K562 (cell line): ENCODE data around the gene NRM. TPM values are rescaled to one million over a fixed set of nuclear protein-coding genes. Genes with fewer than 3 reads are reported as not detected.

ENCODE experiments used
- ATAC-seq: fragments of 200-7000 bp; cut with Tn5 transposase; 3 replicates; pipeline ENCODE4 v1.9.1; 2020; ENCODE audit warnings: moderate library complexity
- BruUV-seq: library from RNA; stranded (reverse); fragments of 400-500 nt; replicated peaks from 2 replicates; lab custom pipeline; 2021; lab: Mats Ljungman, UMichigan
- CTCF ChIA-PET: fragments of 300-600 bp; formaldehyde crosslinking; extraction: SDS; loops from one replicate; lab custom pipeline; 2021; ENCODE audit warnings: low intra/inter-chr PET ratio; lab: Yijun Ruan, JAX
- POLR2A ChIA-PET: fragments of 300-600, 350-650 bp; sonication (Branson Sonifier 250); formaldehyde crosslinking; extraction: SDS; loops from one replicate; lab custom pipeline; 2021; ENCODE audit warnings: antibody characterized with exemption, inconsistent platforms; lab: Yijun Ruan, JAX
- DNase-seq, 4 experiments: peaks; one replicate each; pipeline versions ENCODE4 v3.0.0 to v3.0.0-alpha.2; 2011 to 2018; ENCODE audit warnings: low spot score in 3 of 4, mixed read lengths in 3 of 4; ENCODE audit errors: extremely low read depth in 1 of 4
- FAIRE-seq: peaks from 2 replicates; lab custom pipeline; 2011; peaks lifted over from hg19 to GRCh38; lab: Jason Lieb, UNC
- H2AFZ ChIP-seq: 2 replicates; pipeline ENCODE4 v1.6.0; 2011; ENCODE audit warnings: low read depth, low read length, control low read depth, inconsistent platforms
- H3K27ac ChIP-seq: fragments of 200-600 bp; 3 replicates; pipeline ENCODE4 v1.8.0; 2011; ENCODE audit warnings: low read depth, mild to moderate bottlenecking, control low read depth, inconsistent platforms, low read length, moderate library complexity, mixed read lengths; ENCODE audit errors: extremely low read depth
- H3K27me3 ChIP-seq, 2 experiments: fragments of 300-600 bp in 1 of 2; 2 replicates in 1 of 2; 3 replicates in 1 of 2; pipeline versions ENCODE4 v1.6.0 to v1.8.0; 2011; ENCODE audit warnings: inconsistent platforms in 2 of 2, low read length in 2 of 2, mild to moderate bottlenecking in 1 of 2, mixed read lengths in 1 of 2, moderate library complexity in 1 of 2; ENCODE audit not compliant: control insufficient read depth in 2 of 2, insufficient read depth in 2 of 2
- H3K36me3 ChIP-seq: fragments of 300-600 bp; 3 replicates; pipeline ENCODE4 v1.8.0; 2011; ENCODE audit warnings: mild to moderate bottlenecking, low read length, inconsistent platforms; ENCODE audit not compliant: control insufficient read depth, insufficient read depth
- H3K4me1 ChIP-seq, 2 experiments: fragments of 200-600 bp in 1 of 2; replicated peaks in 1 of 2; 2 replicates in 1 of 2; 3 replicates in 1 of 2; pipeline versions ENCODE4 v1.5.1 to v1.8.0; 2011; ENCODE audit warnings: inconsistent platforms in 2 of 2, low read length in 2 of 2, mild to moderate bottlenecking in 1 of 2, mixed read lengths in 1 of 2, moderate library complexity in 1 of 2; ENCODE audit not compliant: control insufficient read depth in 2 of 2, insufficient read depth in 2 of 2
- H3K4me2 ChIP-seq: 2 replicates; pipeline ENCODE4 v1.6.1; 2011; ENCODE audit warnings: low read length, control low read depth, inconsistent platforms, mixed read lengths; ENCODE audit not compliant: insufficient read depth
- H3K4me3 ChIP-seq: fragments of 200-600 bp; sonication (generic), shearing (Covaris generic); 2 replicates; pipeline ENCODE4 v1.5.1; 2016; ENCODE audit warnings: control low read depth, inconsistent platforms
- H3K79me2 ChIP-seq: fragments of 200-600 bp; 3 replicates; pipeline ENCODE4 v1.8.0; 2011; ENCODE audit warnings: low read length, inconsistent platforms; ENCODE audit not compliant: control insufficient read depth, insufficient read depth
- H3K9ac ChIP-seq, 2 experiments: 2 replicates each; pipeline versions ENCODE4 v1.6.0 to v1.6.1; 2011; ENCODE audit warnings: low read depth in 2 of 2, low read length in 2 of 2, control low read depth in 1 of 2, inconsistent platforms in 1 of 2, mild to moderate bottlenecking in 1 of 2, mixed read lengths in 1 of 2; ENCODE audit not compliant: insufficient read depth in 1 of 2
- H3K9me1 ChIP-seq: one replicate; pipeline ENCODE4 v1.6.0; 2011; ENCODE audit warnings: inconsistent platforms, mild to moderate bottlenecking, low read length, moderate library complexity; ENCODE audit not compliant: control insufficient read depth, insufficient read depth
- H3K9me3 ChIP-seq: replicated peaks from 2 replicates; pipeline ENCODE4 v1.5.1; 2011; ENCODE audit warnings: low read depth, low read length, inconsistent platforms; ENCODE audit not compliant: control insufficient read depth, insufficient read depth
- H4K20me1 ChIP-seq: replicated peaks from 2 replicates; pipeline ENCODE4 v1.6.1; 2011; ENCODE audit warnings: low read length, inconsistent platforms, mixed read lengths; ENCODE audit not compliant: control insufficient read depth, insufficient read depth
- ARID2 ChIP-seq: fragments of 450-650 bp; IDR thresholded peaks from 2 replicates; pipeline ENCODE4 v1.6.1; 2017; ENCODE audit warnings: antibody characterized with exemption, mild to moderate bottlenecking
- BMI1 ChIP-seq: fragments of 150-350 bp; IDR thresholded peaks from 2 replicates; pipeline ENCODE4 v1.6.1; 2014; ENCODE audit warnings: low read length
- CHCHD3 ChIP-seq: fragments of 250-450 bp; sonication (Bioruptor Pico); IDR thresholded peaks from 2 replicates; pipeline ENCODE4 v2.1.2; 2022; ENCODE audit warnings: mild to moderate bottlenecking
- CHD2 ChIP-seq: IDR thresholded peaks from 2 replicates; pipeline ENCODE4 v1.6.1; 2011; ENCODE audit warnings: low read depth, low read length
- ETV5 ChIP-seq: sonication (generic); formaldehyde crosslinking; IDR thresholded peaks from 2 replicates; pipeline ENCODE4 v1.4.0; 2020; ENCODE audit warnings: low read depth, mild to moderate bottlenecking, missing genetic modification reagents
- MCM5 ChIP-seq: fragments of 450-650 bp; IDR thresholded peaks from 2 replicates; pipeline ENCODE4 v1.6.1; 2016; ENCODE audit warnings: low read depth
- NFIX ChIP-seq: fragments of 250-450 bp; sonication (Bioruptor Pico); IDR thresholded peaks from 2 replicates; pipeline ENCODE4 v1.4.0; 2020; ENCODE audit warnings: low read depth, mild to moderate bottlenecking, moderate library complexity
- NR2F6 ChIP-seq: fragments of 450-650 bp; formaldehyde crosslinking; IDR thresholded peaks from 2 replicates; pipeline ENCODE4 v1.4.0; 2020; ENCODE audit warnings: mild to moderate bottlenecking
- PTRF ChIP-seq: fragments of 450-650 bp; IDR thresholded peaks from 2 replicates; pipeline ENCODE4 v1.6.1; 2016; ENCODE audit warnings: mild to moderate bottlenecking, missing genetic modification characterization, missing compliant biosample characterization
- RBM17 ChIP-seq: fragments of 200-400 bp; formaldehyde crosslinking; IDR thresholded peaks from 2 replicates; pipeline ENCODE4 v1.6.1; 2017; ENCODE audit warnings: low read depth, mild to moderate bottlenecking, low read length, borderline replicate concordance
- ZNF124 ChIP-seq: sonication (generic); formaldehyde crosslinking; IDR thresholded peaks from 2 replicates; pipeline ENCODE4 v1.8.1; 2022; ENCODE audit warnings: missing genetic modification reagents
- ZNF140 ChIP-seq: fragments of 250-450 bp; sonication (Bioruptor Pico); IDR thresholded peaks from 2 replicates; pipeline ENCODE4 v1.8.0; 2021; ENCODE audit warnings: moderate library complexity, mild to moderate bottlenecking, inconsistent platforms
- ZNF707 ChIP-seq: fragments of 250-450 bp; sonication (Bioruptor Pico); conservative IDR thresholded peaks from 2 replicates; pipeline ENCODE4 v1.8.0; 2022; ENCODE audit warnings: inconsistent platforms, mild to moderate bottlenecking, moderate library complexity
- ZNF77 ChIP-seq: fragments of 250-450 bp; sonication (Bioruptor Pico); IDR thresholded peaks from 2 replicates; pipeline ENCODE4 v1.5.0; 2020
- WGBS: fragments of 100-300 bp; shearing (Covaris generic); methylation state at CpG from one replicate; pipeline ENCODE4 v1.1.6; 2016; ENCODE audit warnings: low coverage, mixed read lengths; ENCODE audit not compliant: insufficient coverage; ENCODE audit errors: missing lambda C conversion rate; 5-methylcytosine and 5-hydroxymethylcytosine counted together
- in situ Hi-C: fragments of 300-500 bp; cut with MboI; formaldehyde crosslinking; loops from 4 replicates; pipeline ENCODE4 v1.15.0; 2018; ENCODE audit warnings: inconsistent platforms, mixed read lengths
- intact Hi-C: fragments of 100-400 bp; cut with micrococcal nuclease; formaldehyde crosslinking; loops from 2 replicates; pipeline ENCODE4 v1.14.2; 2022
- polyA plus RNA-seq, 8 experiments: library from polyadenylated mRNA; depleted of rRNA in 4 of 8; stranded (reverse) in 5 of 8; unstranded in 3 of 8; fragments of >200 nt; fragmentation: Nextera tagmentation in 2 of 8; fragmentation: Illumina TruSeq in 1 of 8; extraction: Ambion mirVana in 2 of 8; extraction: Trizol in 1 of 8; gene quantifications; 2 replicates each; pipeline versions ENCODE4 v1.2.1 to v1.2.3, GENCODE V29; 2011 to 2014; ENCODE audit warnings: inconsistent platforms in 1 of 8, missing spikeins in 1 of 8
- total RNA-seq, 7 experiments: library from RNA; depleted of rRNA in 6 of 7; stranded (reverse); fragments of >200 nt in 6 of 7; fragmentation: Illumina TruSeq in 2 of 7; extraction: Trizol in 2 of 7; gene quantifications; 2 replicates each; pipeline versions ENCODE4 v1.2.1 to v1.2.3, GENCODE V29; 2011 to 2021; ENCODE audit warnings: low replicate concordance in 1 of 7
- TF ChIP-seq, protein P1 (sequence below), 3 experiments: fragments of 200-800 bp in 1 of 3; fragments of 250-450 bp in 1 of 3; fragments of 450-650 bp in 1 of 3; sonication (Bioruptor Pico) in 1 of 3; sonication (Bioruptor generic) in 1 of 3; formaldehyde crosslinking in 1 of 3; IDR thresholded peaks; 2 replicates each; pipeline versions ENCODE4 v1.6.1 to v1.8.0; 2016 to 2022; ENCODE audit warnings: mild to moderate bottlenecking in 2 of 3, missing genetic modification characterization in 2 of 3, missing compliant biosample characterization in 1 of 3, moderate library complexity in 1 of 3
- TF ChIP-seq, protein P2 (sequence below): fragments of 250-450 bp; sonication (Bioruptor Pico); IDR thresholded peaks from 2 replicates; pipeline ENCODE4 v1.6.1; 2021; ENCODE audit warnings: mild to moderate bottlenecking
- TF ChIP-seq, protein P3 (sequence below): sonication (generic); formaldehyde crosslinking; IDR thresholded peaks from 2 replicates; pipeline ENCODE4 v1.8.0; 2022; ENCODE audit warnings: mild to moderate bottlenecking, low read depth, missing genetic modification reagents

NRM gene
- total and polyA plus RNA-seq, 9 of the 15 experiments (the other 6 are each of a cell fraction or from before 2014, with no cell fraction given): 9.7 to 58.2 (median 18.1) TPM

DNA sequence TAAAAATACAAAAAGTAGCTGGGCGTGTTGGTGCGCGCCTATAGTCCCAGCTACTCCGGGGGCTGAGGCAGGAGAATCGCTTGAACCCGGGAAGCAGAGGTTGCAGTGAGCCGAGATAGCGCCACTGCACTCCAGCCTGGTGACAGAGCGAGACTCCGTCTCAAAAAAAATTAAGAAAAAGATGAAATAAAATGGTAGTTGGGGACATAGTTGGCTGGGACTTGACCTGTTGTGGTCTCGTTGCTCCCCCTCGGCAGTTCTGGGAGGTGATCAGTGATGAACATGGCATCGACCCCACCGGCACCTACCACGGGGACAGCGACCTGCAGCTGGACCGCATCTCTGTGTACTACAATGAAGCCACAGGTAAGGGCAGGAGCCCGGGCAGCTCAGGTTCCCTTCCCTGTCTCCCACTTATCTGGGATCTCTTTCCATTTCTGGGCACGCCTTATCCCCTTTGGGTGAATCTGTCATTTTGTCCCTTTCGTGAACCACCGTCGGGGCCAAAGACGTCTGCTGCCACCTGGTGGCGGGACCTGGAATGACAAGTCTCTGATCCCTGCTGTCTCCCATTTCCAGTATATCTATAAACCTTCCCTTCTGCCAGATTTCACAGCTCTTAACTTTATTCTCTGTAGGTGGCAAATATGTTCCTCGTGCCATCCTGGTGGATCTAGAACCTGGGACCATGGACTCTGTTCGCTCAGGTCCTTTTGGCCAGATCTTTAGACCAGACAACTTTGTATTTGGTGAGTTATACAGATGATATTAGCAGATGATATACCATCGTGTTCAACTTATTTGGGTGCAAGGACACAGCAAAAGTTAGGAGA is 31.7 kb upstream of the NRM start:
- H3K9me3 ChIP-seq: no peaks in the 10 kb centered on the region
- 4% methylated on average over 27 of the region's 27 CpGs for WGBS
- CTCF ChIA-PET: interaction anchor here (0.8 to 5.0 kb wide), 7 partner anchors 9 to 239 kb away, joined by 3 to 92 read pairs (median 9); partner anchors contain the start of gene DHX16
- peaks cover 19 to 21% of the 10 kb centered on the region in 2 experiments for H3K4me1 ChIP-seq
- H3K4me3 ChIP-seq: peak overlapping the region; percentile 89
- peaks cover 57% of the 10 kb centered on the region for H3K36me3 ChIP-seq
- FAIRE-seq (peak; percentile 82), DNase-seq (peak; percentile 68 to 92 (median 76)), ATAC-seq (no peak)
- H3K27ac ChIP-seq: peak overlapping the region; percentile 91
- no peak overlapping the region for H2AFZ ChIP-seq
- peak overlapping the region; percentile 98 for H3K4me2 ChIP-seq
- in situ Hi-C loops (loop anchor here (5.0 to 10.0 kb wide), 2 partner anchors 48 to 240 kb away; partner anchors contain the start of gene DHX16), intact Hi-C loops (loop anchor here (1.0 kb wide), 1 partner anchor 43 kb away; no protein-coding TSS in a partner anchor)
- peaks cover 44% of the 10 kb centered on the region for H4K20me1 ChIP-seq
- H3K9me1 ChIP-seq: peaks cover 4% of the 10 kb centered on the region
- no peaks in the 10 kb centered on the region for H3K27me3 ChIP-seq
- peak overlapping the region; percentile 96 for H3K9ac ChIP-seq
- BruUV-seq: no TSS peak
- peaks cover 81% of the 10 kb centered on the region for H3K79me2 ChIP-seq
- POLR2A ChIA-PET: interaction anchor here (0.6 to 27.1 kb wide), 20 partner anchors 7 to 387 kb away, joined by 3 to 524 read pairs (median 4); partner anchors contain the start of genes GTF2H4 and NRM
- TF ChIP-seq, protein P1, sequence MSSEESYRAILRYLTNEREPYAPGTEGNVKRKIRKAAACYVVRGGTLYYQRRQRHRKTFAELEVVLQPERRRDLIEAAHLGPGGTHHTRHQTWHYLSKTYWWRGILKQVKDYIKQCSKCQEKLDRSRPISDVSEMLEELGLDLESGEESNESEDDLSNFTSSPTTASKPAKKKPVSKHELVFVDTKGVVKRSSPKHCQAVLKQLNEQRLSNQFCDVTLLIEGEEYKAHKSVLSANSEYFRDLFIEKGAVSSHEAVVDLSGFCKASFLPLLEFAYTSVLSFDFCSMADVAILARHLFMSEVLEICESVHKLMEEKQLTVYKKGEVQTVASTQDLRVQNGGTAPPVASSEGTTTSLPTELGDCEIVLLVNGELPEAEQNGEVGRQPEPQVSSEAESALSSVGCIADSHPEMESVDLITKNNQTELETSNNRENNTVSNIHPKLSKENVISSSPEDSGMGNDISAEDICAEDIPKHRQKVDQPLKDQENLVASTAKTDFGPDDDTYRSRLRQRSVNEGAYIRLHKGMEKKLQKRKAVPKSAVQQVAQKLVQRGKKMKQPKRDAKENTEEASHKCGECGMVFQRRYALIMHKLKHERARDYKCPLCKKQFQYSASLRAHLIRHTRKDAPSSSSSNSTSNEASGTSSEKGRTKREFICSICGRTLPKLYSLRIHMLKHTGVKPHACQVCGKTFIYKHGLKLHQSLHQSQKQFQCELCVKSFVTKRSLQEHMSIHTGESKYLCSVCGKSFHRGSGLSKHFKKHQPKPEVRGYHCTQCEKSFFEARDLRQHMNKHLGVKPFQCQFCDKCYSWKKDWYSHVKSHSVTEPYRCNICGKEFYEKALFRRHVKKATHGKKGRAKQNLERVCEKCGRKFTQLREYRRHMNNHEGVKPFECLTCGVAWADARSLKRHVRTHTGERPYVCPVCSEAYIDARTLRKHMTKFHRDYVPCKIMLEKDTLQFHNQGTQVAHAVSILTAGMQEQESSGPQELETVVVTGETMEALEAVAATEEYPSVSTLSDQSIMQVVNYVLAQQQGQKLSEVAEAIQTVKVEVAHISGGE (CRISPR knock-in tag; IDR thresholded peaks at IDR 0.05): no peak
- TF ChIP-seq ARID2 (peak; percentile 73; the same call in 1 of the 2 replicates), PTRF (tag) (no peak), RBM17 (no peak), ZNF77 (CRISPR knock-in tag) (no peak), ZNF124 (CRISPR knock-in tag) (no peak), BMI1 (no peak), NR2F6 (CRISPR knock-in tag) (no peak), MCM5 (no peak), ZNF140 (CRISPR knock-in tag) (no peak), NFIX (CRISPR knock-in tag) (no peak), ETV5 (peak; percentile 35; the same call in 1 of the 2 replicates), CHD2 (no peak), CHCHD3 (CRISPR knock-in tag) (no peak), ZNF707 (no peak)
- TF ChIP-seq, protein P2, sequence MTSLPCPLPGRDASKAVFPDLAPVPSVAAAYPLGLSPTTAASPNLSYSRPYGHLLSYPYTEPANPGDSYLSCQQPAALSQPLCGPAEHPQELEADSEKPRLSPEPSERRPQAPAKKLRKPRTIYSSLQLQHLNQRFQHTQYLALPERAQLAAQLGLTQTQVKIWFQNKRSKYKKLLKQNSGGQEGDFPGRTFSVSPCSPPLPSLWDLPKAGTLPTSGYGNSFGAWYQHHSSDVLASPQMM: no peak
- TF ChIP-seq, protein P3, sequence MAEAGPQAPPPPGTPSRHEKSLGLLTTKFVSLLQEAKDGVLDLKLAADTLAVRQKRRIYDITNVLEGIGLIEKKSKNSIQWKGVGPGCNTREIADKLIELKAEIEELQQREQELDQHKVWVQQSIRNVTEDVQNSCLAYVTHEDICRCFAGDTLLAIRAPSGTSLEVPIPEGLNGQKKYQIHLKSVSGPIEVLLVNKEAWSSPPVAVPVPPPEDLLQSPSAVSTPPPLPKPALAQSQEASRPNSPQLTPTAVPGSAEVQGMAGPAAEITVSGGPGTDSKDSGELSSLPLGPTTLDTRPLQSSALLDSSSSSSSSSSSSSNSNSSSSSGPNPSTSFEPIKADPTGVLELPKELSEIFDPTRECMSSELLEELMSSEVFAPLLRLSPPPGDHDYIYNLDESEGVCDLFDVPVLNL (CRISPR knock-in tag): no peak
